HL-60 (cell line): ENCODE results near the gene BMX.

Experiments used
- DNase-seq, 2 experiments: peaks; one replicate each; pipeline ENCODE4 v3.0.0-alpha.2; 2010 to 2020; ENCODE audit warnings: low read depth in 1 of 2, low spot score in 1 of 2
- H3K27ac ChIP-seq: fragments of 250-450 bp; sonication (Bioruptor Pico); replicated peaks from 2 replicates; pipeline ENCODE4 v1.5.1; 2020; ENCODE audit warnings: mild to moderate bottlenecking, moderate library complexity
- H3K27me3 ChIP-seq: fragments of 250-450 bp; sonication (Bioruptor Pico); 2 replicates; pipeline ENCODE4 v1.5.1; 2021; ENCODE audit warnings: mild to moderate bottlenecking, moderate library complexity; ENCODE audit not compliant: insufficient read depth, poor library complexity, severe bottlenecking
- H3K4me3 ChIP-seq: replicated peaks from 2 replicates; pipeline ENCODE4 v1.5.1; 2011; ENCODE audit warnings: mild to moderate bottlenecking, control low read depth, low read length; ENCODE audit not compliant: insufficient read depth
- CTCF ChIP-seq: IDR thresholded peaks from one replicate; pipeline ENCODE4 v1.5.1; 2011; ENCODE audit warnings: low read length, control low read depth, inconsistent platforms; ENCODE audit not compliant: insufficient read depth
- GABPA ChIP-seq: IDR thresholded peaks from 2 replicates; pipeline ENCODE4 v1.6.1; 2012; ENCODE audit warnings: low read depth
- POLR2AphosphoS5 ChIP-seq: IDR thresholded peaks from 2 replicates; pipeline ENCODE4 v1.6.1; 2012; ENCODE audit warnings: low read depth
- REST ChIP-seq: IDR thresholded peaks from 2 replicates; pipeline ENCODE4 v1.6.1; 2012; ENCODE audit warnings: low read depth; ENCODE audit not compliant: insufficient replicate concordance
- SPI1 ChIP-seq: IDR thresholded peaks from 2 replicates; pipeline ENCODE4 v1.6.1; 2012; ENCODE audit warnings: low read depth, mild to moderate bottlenecking, borderline replicate concordance

BMX gene

GRCh38 chrX:15507005-15507404 is 6.4 kb downstream of the BMX start:
- no peak for DNase-seq
- Histone ChIP-seq H3K4me3 (no peak overlapping the region), H3K27me3 (peaks cover 2% of the 10 kb centered on the region), H3K27ac (no peak overlapping the region)
- TF ChIP-seq REST = no peak
- no peak for TF ChIP-seq SPI1
- TF ChIP-seq POLR2AphosphoS5 = no peak
- no peak for TF ChIP-seq GABPA

- Histone ChIP-seq H3K27me3 (peaks cover 2% of the 10 kb centered on the region), H3K4me3 (no peak overlapping the region), H3K27ac (no peak overlapping the region)
- no peak for DNase-seq
- TF ChIP-seq SPI1 (no peak), POLR2AphosphoS5 (no peak), REST (no peak), GABPA (no peak), CTCF (no peak)
These were observed 9.2 kb downstream of the BMX start for GRCh38 chrX:15509845-15510244.

GRCh38 chrX:15511563-15511962 is 11.0 kb downstream of the BMX start:
- Histone ChIP-seq H3K27me3 (peaks cover 4% of the 10 kb centered on the region), H3K4me3 (no peak overlapping the region), H3K27ac (no peak overlapping the region)
- TF ChIP-seq GABPA = no peak
- no peak for TF ChIP-seq POLR2AphosphoS5
- no peak for TF ChIP-seq REST
- no peak for TF ChIP-seq SPI1
- TF ChIP-seq CTCF = no peak
- DNase-seq = no peak
